HL-60 (cell line): Measurements from ENCODE around the gene DKK1.

ENCODE experiments used
- CTCF ChIP-seq: IDR thresholded peaks from one replicate; pipeline ENCODE4 v1.5.1; 2011; ENCODE audit warnings: low read length, control low read depth, inconsistent platforms; ENCODE audit not compliant: insufficient read depth
- GABPA ChIP-seq: IDR thresholded peaks from 2 replicates; pipeline ENCODE4 v1.6.1; 2012; ENCODE audit warnings: low read depth
- POLR2AphosphoS5 ChIP-seq: IDR thresholded peaks from 2 replicates; pipeline ENCODE4 v1.6.1; 2012; ENCODE audit warnings: low read depth
- REST ChIP-seq: IDR thresholded peaks from 2 replicates; pipeline ENCODE4 v1.6.1; 2012; ENCODE audit warnings: low read depth; ENCODE audit not compliant: insufficient replicate concordance
- SPI1 ChIP-seq: IDR thresholded peaks from 2 replicates; pipeline ENCODE4 v1.6.1; 2012; ENCODE audit warnings: low read depth, mild to moderate bottlenecking, borderline replicate concordance

GRCh38 chr10:52268790-52269189 is 45.3 kb upstream of the DKK1 start:
- TF ChIP-seq CTCF (no peak), SPI1 (no peak), REST (no peak), GABPA (no peak), POLR2AphosphoS5 (no peak)
